Endothelial cell of umbilical vein (primary cell): ENCODE data around the gene PHKG1. TPM values are rescaled to one million over a fixed set of nuclear protein-coding genes. Genes with fewer than 3 reads are reported as not detected.

Source experiments
- BruUV-seq: library from RNA; stranded (reverse); fragments of 400-500 nt; replicated peaks from 2 replicates; lab custom pipeline; 2021; lab: Mats Ljungman, UMichigan
- CTCF ChIA-PET: fragments of 300-600, 350-600 bp; sonication (Branson Sonifier 250); formaldehyde crosslinking; loops from one replicate; lab custom pipeline; 2021; ENCODE audit warnings: antibody characterized with exemption, inconsistent platforms; lab: Charles Lee
- POLR2A ChIA-PET: fragments of 300-600, 350-600 bp; sonication (Branson Sonifier 250); formaldehyde crosslinking; loops from one replicate; lab custom pipeline; 2021; ENCODE audit warnings: antibody characterized with exemption, inconsistent platforms; lab: Charles Lee
- DNase-seq: peaks from one replicate; pipeline ENCODE4 v3.0.0-alpha.2; 2011; ENCODE audit warnings: low read depth, low spot score
- FAIRE-seq: peaks from 2 replicates; lab custom pipeline; 2011; peaks lifted over from hg19 to GRCh38; lab: Jason Lieb, UNC
- H2AFZ ChIP-seq: 2 replicates; pipeline ENCODE4 v1.6.0; 2012; ENCODE audit warnings: low read depth, low read length, control low read depth, inconsistent platforms
- H3K27ac ChIP-seq: 2 replicates; pipeline ENCODE4 v1.5.1; 2011; ENCODE audit warnings: low read depth, mild to moderate bottlenecking, control low read depth, low read length, moderate library complexity; ENCODE audit not compliant: insufficient read depth
- H3K27me3 ChIP-seq, 2 experiments: 2 replicates each; pipeline versions ENCODE4 v1.6.0 to v1.6.1; 2011; ENCODE audit warnings: low read length in 2 of 2, mixed read lengths in 1 of 2; ENCODE audit not compliant: control insufficient read depth in 2 of 2, insufficient read depth in 2 of 2
- H3K36me3 ChIP-seq, 2 experiments: 2 replicates in 1 of 2; 3 replicates in 1 of 2; pipeline ENCODE4 v1.5.1; 2011; ENCODE audit warnings: low read length in 2 of 2, mild to moderate bottlenecking in 1 of 2, moderate library complexity in 1 of 2; ENCODE audit not compliant: control insufficient read depth in 2 of 2, insufficient read depth in 2 of 2; ENCODE audit errors: extremely low read depth in 1 of 2
- H3K4me1 ChIP-seq: 3 replicates; pipeline ENCODE4 v1.5.1; 2011; ENCODE audit warnings: mild to moderate bottlenecking, low read length; ENCODE audit not compliant: control insufficient read depth, insufficient read depth; ENCODE audit errors: extremely low read depth
- H3K4me2 ChIP-seq: 2 replicates; pipeline ENCODE4 v1.6.1; 2011; ENCODE audit warnings: low read length, control low read depth, mixed read lengths; ENCODE audit not compliant: insufficient read depth
- H3K4me3 ChIP-seq, 3 experiments: fragments of 200-600 bp in 1 of 3; sonication (generic), shearing (Covaris generic) in 1 of 3; replicated peaks in 1 of 3; 2 replicates each; pipeline ENCODE4 v1.5.1; 2011 to 2016; ENCODE audit warnings: control low read depth in 3 of 3, low read length in 3 of 3, mild to moderate bottlenecking in 2 of 3, inconsistent platforms in 1 of 3, low read depth in 1 of 3, moderate library complexity in 1 of 3; ENCODE audit not compliant: insufficient read depth in 1 of 3
- H3K79me2 ChIP-seq: 2 replicates; pipeline ENCODE4 v1.6.0; 2012; ENCODE audit warnings: low read length, inconsistent platforms; ENCODE audit not compliant: control insufficient read depth, insufficient read depth
- H3K9ac ChIP-seq: replicated peaks from 2 replicates; pipeline ENCODE3; 2011; ENCODE audit warnings: low read length, control low read depth; ENCODE audit not compliant: insufficient read depth; ENCODE audit errors: extremely low read depth
- H3K9me1 ChIP-seq: replicated peaks from 3 replicates; pipeline ENCODE4 v1.6.0; 2011; ENCODE audit warnings: mild to moderate bottlenecking, low read length; ENCODE audit not compliant: control insufficient read depth, insufficient read depth; ENCODE audit errors: extremely low read depth
- H3K9me3 ChIP-seq: replicated peaks from 2 replicates; pipeline ENCODE4 v1.5.1; 2012; ENCODE audit warnings: low read length, inconsistent platforms; ENCODE audit not compliant: control insufficient read depth, insufficient read depth
- H4K20me1 ChIP-seq: replicated peaks from 2 replicates; pipeline ENCODE3; 2011; ENCODE audit warnings: mild to moderate bottlenecking, low read length; ENCODE audit not compliant: control insufficient read depth, insufficient read depth; ENCODE audit errors: extremely low read depth
- FOS ChIP-seq: IDR thresholded peaks from 2 replicates; pipeline ENCODE4 v1.6.1; 2011; ENCODE audit warnings: mild to moderate bottlenecking, low read length, moderate library complexity, borderline replicate concordance; ENCODE audit not compliant: insufficient read depth
- MYC ChIP-seq: IDR thresholded peaks from one replicate; pipeline ENCODE4 v1.6.1; 2011; ENCODE audit warnings: mild to moderate bottlenecking, low read depth, low read length
- POLR2A ChIP-seq: IDR thresholded peaks from 2 replicates; pipeline ENCODE4 v1.6.1; 2012; ENCODE audit warnings: low read depth, mild to moderate bottlenecking, control low read depth, low read length
- POLR2AphosphoS5 ChIP-seq: IDR thresholded peaks from 2 replicates; pipeline ENCODE4 v1.6.1; 2012; ENCODE audit warnings: low read depth, mild to moderate bottlenecking, control low read depth, low read length, moderate library complexity; ENCODE audit not compliant: insufficient read depth
- dilution Hi-C: fragments of 300-500 bp; cut with MboI; formaldehyde crosslinking; loops from one replicate; pipeline ENCODE4 v1.15.0; 2019; ENCODE audit warnings: low sequenced_read_pairs; ENCODE audit not compliant: extremely low pct_ligation_motif_present
- intact Hi-C: fragments of 100-400 bp; cut with micrococcal nuclease; formaldehyde crosslinking; loops from one replicate; pipeline ENCODE4 v1.10.0; 2022
- polyA plus RNA-seq, 4 experiments: library from polyadenylated mRNA; depleted of rRNA in 3 of 4; stranded (reverse) in 3 of 4; unstranded in 1 of 4; fragments of >200 nt; gene quantifications; 2 replicates each; pipeline versions ENCODE4 v1.2.1 to v1.2.3, GENCODE V29; 2011 to 2012; ENCODE audit warnings: missing spikeins in 1 of 4
- total RNA-seq: library from RNA; stranded (reverse); gene quantifications from 2 replicates; pipeline ENCODE4 v1.2.3, GENCODE V29; 2021
- TF ChIP-seq, protein P1 (sequence below), 2 donors: IDR thresholded peaks; 1 replicate in 1 of 2; 2 replicates in 1 of 2; pipeline ENCODE4 v1.5.1; 2011; ENCODE audit warnings: low read length in 2 of 2, mild to moderate bottlenecking in 2 of 2, moderate library complexity in 2 of 2, control low read depth in 1 of 2, inconsistent platforms in 1 of 2, low read depth in 1 of 2; ENCODE audit not compliant: insufficient read depth in 1 of 2; ENCODE audit errors: extremely low read depth in 1 of 2

PHKG1 gene
- total and polyA plus RNA-seq, 2 donors (not counting 3 experiments of a cell fraction or from before 2014, with no cell fraction given), result 0.32 to 1.00 TPM

GRCh38 chr7:56051339-56052191 lies 41.2 kb downstream of the PHKG1 start, which contains the start of the genes CCT6A and PSPH:
Gene CCT6A (plus strand): TSS chr7:56051765. CDS start chr7:56051849, 84 bp downstream.
Gene PSPH (minus strand): TSS chr7:56051444. CDS start chr7:56021212, 30,232 bp downstream.
- dilution Hi-C loops, result no loop called here
- Histone ChIP-seq H3K4me3 (peak within 1 kb of the TSS; percentile 86 to 99 (median 88)), H3K79me2 (peaks cover 54% of the 10 kb centered on the region), H4K20me1 (no peaks in the 10 kb centered on the region), H3K27me3 (no peaks in the 10 kb centered on the region), H3K9me1 (no peaks in the 10 kb centered on the region), H2AFZ (peak within 1 kb of the TSS; percentile 30), H3K4me2 (peak within 1 kb of the TSS; percentile 100), H3K36me3 (peaks cover 8 to 11% of the 10 kb centered on the region in 2 experiments), H3K9me3 (no peaks in the 10 kb centered on the region), H3K9ac (peak within 1 kb of the TSS; percentile 98), H3K4me1 (peaks cover 45% of the 10 kb centered on the region), H3K27ac (peak within 1 kb of the TSS; percentile 83)
- peak; percentile 99 for DNase-seq
- TF ChIP-seq, protein P1, sequence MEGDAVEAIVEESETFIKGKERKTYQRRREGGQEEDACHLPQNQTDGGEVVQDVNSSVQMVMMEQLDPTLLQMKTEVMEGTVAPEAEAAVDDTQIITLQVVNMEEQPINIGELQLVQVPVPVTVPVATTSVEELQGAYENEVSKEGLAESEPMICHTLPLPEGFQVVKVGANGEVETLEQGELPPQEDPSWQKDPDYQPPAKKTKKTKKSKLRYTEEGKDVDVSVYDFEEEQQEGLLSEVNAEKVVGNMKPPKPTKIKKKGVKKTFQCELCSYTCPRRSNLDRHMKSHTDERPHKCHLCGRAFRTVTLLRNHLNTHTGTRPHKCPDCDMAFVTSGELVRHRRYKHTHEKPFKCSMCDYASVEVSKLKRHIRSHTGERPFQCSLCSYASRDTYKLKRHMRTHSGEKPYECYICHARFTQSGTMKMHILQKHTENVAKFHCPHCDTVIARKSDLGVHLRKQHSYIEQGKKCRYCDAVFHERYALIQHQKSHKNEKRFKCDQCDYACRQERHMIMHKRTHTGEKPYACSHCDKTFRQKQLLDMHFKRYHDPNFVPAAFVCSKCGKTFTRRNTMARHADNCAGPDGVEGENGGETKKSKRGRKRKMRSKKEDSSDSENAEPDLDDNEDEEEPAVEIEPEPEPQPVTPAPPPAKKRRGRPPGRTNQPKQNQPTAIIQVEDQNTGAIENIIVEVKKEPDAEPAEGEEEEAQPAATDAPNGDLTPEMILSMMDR (IDR thresholded peaks at IDR 0.05; ENCODE audit: extremely low read depth in 1 of 2, insufficient read depth in 1 of 2, low read depth in 1 of 2, low read length in 2 of 2), result no peak
- TF ChIP-seq FOS (no peak), MYC (peak; percentile 42), POLR2A (peak; percentile 88), POLR2AphosphoS5 (peak; percentile 90)
- ChIA-PET CTCF (interaction anchor here (0.9 to 2.5 kb wide), 13 partner anchors 9 to 410 kb away, joined by 3 to 17 read pairs (median 5); partner anchors contain the start of gene NIPSNAP2), POLR2A (interaction anchor here (0.6 to 1.9 kb wide), 9 partner anchors 8 to 86 kb away, joined by 3 to 27 read pairs (median 7); partner anchors contain the start of genes CHCHD2 and SUMF2)
- peak; percentile 96 for FAIRE-seq
- BruUV-seq, result TSS peak; percentile 30
- intact Hi-C loops, result loop anchor here (1.0 to 5.0 kb wide), 6 partner anchors 13 to 684 kb away; partner anchors contain the start of genes LANCL2, NIPSNAP2 and SUMF2
